Fibroblast of lung (primary cell): ENCODE measurements around the gene EGF.

Experiments used
- EZH2 ChIP-seq: IDR thresholded peaks from 2 replicates; pipeline ENCODE4 v1.5.1; 2012; ENCODE audit warnings: low read length, control low read depth, mild to moderate bottlenecking; ENCODE audit errors: missing control alignments
- TF ChIP-seq, protein P1 (sequence below), 2 donors: IDR thresholded peaks in 1 of 2; conservative IDR thresholded peaks in 1 of 2; 1 replicate in 1 of 2; 2 replicates in 1 of 2; pipeline ENCODE4 v1.5.1; 2011 to 2012; ENCODE audit warnings: low read length in 2 of 2, control low read depth in 1 of 2, inconsistent platforms in 1 of 2, low read depth in 1 of 2, mild to moderate bottlenecking in 1 of 2

- TF ChIP-seq, protein P1, sequence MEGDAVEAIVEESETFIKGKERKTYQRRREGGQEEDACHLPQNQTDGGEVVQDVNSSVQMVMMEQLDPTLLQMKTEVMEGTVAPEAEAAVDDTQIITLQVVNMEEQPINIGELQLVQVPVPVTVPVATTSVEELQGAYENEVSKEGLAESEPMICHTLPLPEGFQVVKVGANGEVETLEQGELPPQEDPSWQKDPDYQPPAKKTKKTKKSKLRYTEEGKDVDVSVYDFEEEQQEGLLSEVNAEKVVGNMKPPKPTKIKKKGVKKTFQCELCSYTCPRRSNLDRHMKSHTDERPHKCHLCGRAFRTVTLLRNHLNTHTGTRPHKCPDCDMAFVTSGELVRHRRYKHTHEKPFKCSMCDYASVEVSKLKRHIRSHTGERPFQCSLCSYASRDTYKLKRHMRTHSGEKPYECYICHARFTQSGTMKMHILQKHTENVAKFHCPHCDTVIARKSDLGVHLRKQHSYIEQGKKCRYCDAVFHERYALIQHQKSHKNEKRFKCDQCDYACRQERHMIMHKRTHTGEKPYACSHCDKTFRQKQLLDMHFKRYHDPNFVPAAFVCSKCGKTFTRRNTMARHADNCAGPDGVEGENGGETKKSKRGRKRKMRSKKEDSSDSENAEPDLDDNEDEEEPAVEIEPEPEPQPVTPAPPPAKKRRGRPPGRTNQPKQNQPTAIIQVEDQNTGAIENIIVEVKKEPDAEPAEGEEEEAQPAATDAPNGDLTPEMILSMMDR (conservative IDR thresholded peaks at IDR 0.05 in 1 of 2, IDR thresholded peaks at IDR 0.05 in 1 of 2; ENCODE audit: low read depth in 1 of 2, low read length in 2 of 2), result no peak
- TF ChIP-seq EZH2, result no peak
These were observed 22.6 kb upstream of the EGF start for GRCh38 chr4:109890076-109890475.
